Chondrocyte (in vitro differentiated cells): ENCODE results near the gene ACAT2. TPM values are rescaled to one million over a fixed set of nuclear protein-coding genes. Genes with fewer than 3 reads are reported as not detected.

Experiments used
- DNase-seq: peaks from one replicate; pipeline ENCODE4 v3.0.0; 2021; ENCODE audit warnings: mixed read lengths, low spot score
- H3K27ac Mint-ChIP-seq: one replicate; pipeline ENCODE4 v1.8.0; 2021; ENCODE audit warnings: mild to moderate bottlenecking, moderate library complexity, mixed read lengths; ENCODE audit not compliant: unreplicated experiment
- H3K27me3 Mint-ChIP-seq: 2 replicates; pipeline ENCODE4 v1.8.0; 2021; ENCODE audit warnings: low read depth, mixed read lengths
- H3K36me3 Mint-ChIP-seq: 2 replicates; pipeline ENCODE4 v1.8.0; 2021; ENCODE audit warnings: low read depth, mixed read lengths
- H3K4me1 Mint-ChIP-seq: 2 replicates; pipeline ENCODE4 v1.8.0; 2021; ENCODE audit warnings: low read depth, mild to moderate bottlenecking, mixed read lengths
- H3K4me3 Mint-ChIP-seq: one replicate; pipeline ENCODE4 v1.8.0; 2021; ENCODE audit warnings: mild to moderate bottlenecking, moderate library complexity, mixed read lengths; ENCODE audit not compliant: unreplicated experiment
- H3K9me3 Mint-ChIP-seq: 2 replicates; pipeline ENCODE4 v1.8.0; 2021; ENCODE audit warnings: low read depth, mixed read lengths
- CTCF ChIP-seq: fragments of 200-600 bp; sonication (generic); IDR thresholded peaks from 2 replicates; pipeline ENCODE4 v1.5.0; 2021; ENCODE audit warnings: antibody characterized with exemption, mild to moderate bottlenecking, moderate library complexity
- total RNA-seq: library from RNA; stranded (reverse); gene quantifications from 3 replicates; pipeline ENCODE4 v1.2.1, GENCODE V29; 2021

Gene ACAT2
- total RNA-seq, 1 donor from 2014 or later = 36.0 TPM

- no peaks in the 10 kb centered on the region for H3K9me3 Mint-ChIP-seq
- no peak for DNase-seq
- no peak for TF ChIP-seq CTCF
- peaks cover 7% of the 10 kb centered on the region for H3K4me1 Mint-ChIP-seq
- H3K27me3 Mint-ChIP-seq = no peaks in the 10 kb centered on the region
- H3K4me3 Mint-ChIP-seq = no peak overlapping the region
- H3K36me3 Mint-ChIP-seq = peaks cover 32% of the 10 kb centered on the region
- H3K27ac Mint-ChIP-seq = no peak overlapping the region
These were observed 5.1 kb downstream of the ACAT2 start for GRCh38 chr6:159766906-159767305.

GRCh38 chr6:159769470-159769869, 7.6 kb downstream of the ACAT2 start:
- Mint-ChIP-seq H3K27ac (no peak overlapping the region), H3K36me3 (peaks cover 34% of the 10 kb centered on the region), H3K4me1 (no peaks in the 10 kb centered on the region), H3K4me3 (no peak overlapping the region), H3K27me3 (no peaks in the 10 kb centered on the region), H3K9me3 (no peaks in the 10 kb centered on the region)
- no peak for TF ChIP-seq CTCF
- no peak for DNase-seq

- no peak overlapping the region for H3K27ac Mint-ChIP-seq
- no peak overlapping the region for H3K4me3 Mint-ChIP-seq
- H3K36me3 Mint-ChIP-seq = peaks cover 32% of the 10 kb centered on the region
- TF ChIP-seq CTCF = no peak
- H3K27me3 Mint-ChIP-seq = no peaks in the 10 kb centered on the region
- H3K9me3 Mint-ChIP-seq = no peaks in the 10 kb centered on the region
- DNase-seq = no peak
- no peaks in the 10 kb centered on the region for H3K4me1 Mint-ChIP-seq
These were observed 10.4 kb downstream of the ACAT2 start for GRCh38 chr6:159772196-159772595.

GRCh38 chr6:159777240-159777904, 15.5 kb downstream of the ACAT2 start:
- Mint-ChIP-seq H3K27ac (peak overlapping the region; percentile 64), H3K4me1 (peaks cover 20% of the 10 kb centered on the region), H3K9me3 (no peaks in the 10 kb centered on the region), H3K36me3 (peaks cover 27% of the 10 kb centered on the region), H3K27me3 (no peaks in the 10 kb centered on the region), H3K4me3 (no peak overlapping the region)
- no peak for DNase-seq
- no peak for TF ChIP-seq CTCF

- Mint-ChIP-seq H3K4me3 (no peak overlapping the region), H3K27me3 (no peaks in the 10 kb centered on the region), H3K27ac (peak overlapping the region; percentile 6), H3K9me3 (no peaks in the 10 kb centered on the region), H3K4me1 (peaks cover 25% of the 10 kb centered on the region), H3K36me3 (peaks cover 35% of the 10 kb centered on the region)
- DNase-seq = no peak
- TF ChIP-seq CTCF = no peak
These were observed 16.3 kb downstream of the ACAT2 start for GRCh38 chr6:159778131-159778530.
